Heart right ventricle (tissue), 16 donors: ENCODE results near the gene CHIT1. TPM values are rescaled to one million over a fixed set of nuclear protein-coding genes. Genes with fewer than 3 reads are reported as not detected.

Source experiments
- ATAC-seq, 8 donors: fragments of 200-7000 bp; cut with Tn5 transposase; one replicate each; pipeline ENCODE4 v1.9.1; 2020; ENCODE audit warnings: mild to moderate bottlenecking in 8 of 8, moderate library complexity in 8 of 8, moderate number of reproducible peaks in 1 of 8
- DNase-seq, 2 donors: peaks; one replicate each; pipeline ENCODE4 v3.0.0-alpha.2; 2020
- H3K27ac ChIP-seq, 10 donors: fragments of 200-600 bp; sonication (generic) in 2 of 10; one replicate each; pipeline versions ENCODE4 v1.5.0 to v1.8.0; 2020 to 2022; ENCODE audit warnings: mild to moderate bottlenecking in 3 of 10
- H3K27me3 ChIP-seq, 7 donors: fragments of 200-600 bp; one replicate each; pipeline ENCODE4 v1.8.0; 2021 to 2022; ENCODE audit warnings: mild to moderate bottlenecking in 2 of 7
- H3K36me3 ChIP-seq, 9 donors: fragments of 200-600 bp; sonication (generic) in 1 of 9; one replicate each; pipeline versions ENCODE4 v1.5.0 to v1.8.0; 2020 to 2022; ENCODE audit warnings: mild to moderate bottlenecking in 2 of 9
- H3K4me1 ChIP-seq, 9 donors: fragments of 200-600 bp; sonication (generic) in 1 of 9; one replicate each; pipeline versions ENCODE4 v1.5.0 to v1.8.0; 2020 to 2022; ENCODE audit warnings: mild to moderate bottlenecking in 4 of 9
- H3K4me3 ChIP-seq, 10 donors: fragments of 200-600 bp; sonication (generic) in 2 of 10; one replicate each; pipeline versions ENCODE4 v1.5.0 to v1.8.0; 2020 to 2022; ENCODE audit warnings: mild to moderate bottlenecking in 7 of 10, moderate library complexity in 2 of 10
- H3K9me3 ChIP-seq, 11 donors: fragments of 200-600 bp in 10 of 11; sonication (generic) in 2 of 11; one replicate each; pipeline versions ENCODE4 v1.5.0 to v1.8.0; 2013 to 2022; ENCODE audit warnings: mild to moderate bottlenecking in 2 of 11, control low read depth in 1 of 11, moderate library complexity in 1 of 11
- CTCF ChIP-seq, 9 donors: fragments of 200-600 bp; sonication (generic) in 2 of 9; IDR thresholded peaks; one replicate each; pipeline versions ENCODE4 v1.5.0 to v1.8.0; 2021 to 2022; ENCODE audit warnings: antibody characterized with exemption in 9 of 9, mild to moderate bottlenecking in 5 of 9, moderate library complexity in 1 of 9
- WGBS, 2 donors: extraction: QIAGEN DNeasy Blood & Tissue Kit; methylation state at CpG; one replicate each; pipeline ENCODE4 v1.1.7; 2013; ENCODE audit warnings: inconsistent platforms in 1 of 2; 5-methylcytosine and 5-hydroxymethylcytosine counted together
- intact Hi-C, 10 donors: fragments of 100-400 bp; cut with DNase I; formaldehyde crosslinking; loops; one replicate each; pipeline versions ENCODE4 v1.11.1 to v1.14.2; 2022
- polyA plus RNA-seq, 2 donors: library from polyadenylated mRNA; stranded (reverse); fragments of 200-250 nt; gene quantifications; one replicate each; pipeline ENCODE4 v1.2.3, GENCODE V29; 2013
- total RNA-seq, 10 donors: library from RNA; stranded (reverse); fragmentation: NEBNext Ultra II Directional in 3 of 10; extraction: Animal tissue kit (Norgen Biotek cat#: 25700) in 3 of 10; gene quantifications; one replicate each; pipeline versions ENCODE4 v1.2.1 to v1.2.4, GENCODE V29; 2021 to 2023
- donor health status: Arrhythmogenic right ventricular cardiomyopathy.
- donor health status: ischemic (EF 13 %, LVEDD 7.1; RV severe dilation, severe dysfunction).
- donor health status: healthy with polysubstance abuse.
- donor health status: DM: no; HTN: yes; CAD: no.
- donor health status: DM: no; HTN: no; CAD: no.
- donor health status: ischemic (EF 25% LVEDD 6.9; RV normal size, moderate dysfunction).
- donor health status: ischemic (EF 25% LVEDD 5.7; RV mildly dilated, moderate dysfunction).
- donor health status: healthy.
- donor health status: DM: yes; HTN: yes; CAD: no.
- donor health status: Ischemic cardiomyopathy.
- donor health status: ischemic (EF 35%, LVEDD 5.7; RV mildly dilated, moderate dysfunction).
- donor health status: nonischemic (EF 11% LVEDD 7.7; RV severe dilation, severe dysfunction).
- donor health status: DM: yes; HTN: yes; CAD: no.
- donor health status: PGD.
- donor health status: ischemic (EF 29% LVEDD 5.4; RV normal size, mild dysfunction).
- donor health status: nonischemic (EF 23%, LVEDD 6.1; RV moderate dilation, normal function).

CHIT1 gene
- total and polyA plus RNA-seq, 12 donors = 0.05 to 1.3 (median 0.28) TPM; not detected in 6

GRCh38 chr1:203273869-203274602 lies 44.6 kb upstream of the CHIT1 start:
- no peaks in the 10 kb centered on the region for H3K9me3 ChIP-seq
- peak in 1 of 8 donors; percentile 20 for ATAC-seq
- intact Hi-C loops = loop anchor here in 9 of 10 donors (1.0 to 10.0 kb wide), 15 partner anchors 31 to 421 kb away; partner anchors contain the start of gene BTG2 (in 3 of the 9)
- no peaks in the 10 kb centered on the region for H3K36me3 ChIP-seq
- peak overlapping the region in 8 of 10 donors; percentile 17 to 47 (median 42) for H3K4me3 ChIP-seq
- peak overlapping the region; percentile 52 to 94 (median 76) for H3K27ac ChIP-seq
- peaks cover 21 to 79% (median 71%) of the 10 kb centered on the region in 9 donors for H3K4me1 ChIP-seq
- peak in 1 of 2 donors; percentile 48 for DNase-seq
- H3K27me3 ChIP-seq = no peaks in the 10 kb centered on the region
- no peak for TF ChIP-seq CTCF (IDR thresholded peaks at IDR 0.05)
- WGBS, 2 donors = 87 to 94% methylated on average over 12 of the region's 12 CpGs

DNA sequence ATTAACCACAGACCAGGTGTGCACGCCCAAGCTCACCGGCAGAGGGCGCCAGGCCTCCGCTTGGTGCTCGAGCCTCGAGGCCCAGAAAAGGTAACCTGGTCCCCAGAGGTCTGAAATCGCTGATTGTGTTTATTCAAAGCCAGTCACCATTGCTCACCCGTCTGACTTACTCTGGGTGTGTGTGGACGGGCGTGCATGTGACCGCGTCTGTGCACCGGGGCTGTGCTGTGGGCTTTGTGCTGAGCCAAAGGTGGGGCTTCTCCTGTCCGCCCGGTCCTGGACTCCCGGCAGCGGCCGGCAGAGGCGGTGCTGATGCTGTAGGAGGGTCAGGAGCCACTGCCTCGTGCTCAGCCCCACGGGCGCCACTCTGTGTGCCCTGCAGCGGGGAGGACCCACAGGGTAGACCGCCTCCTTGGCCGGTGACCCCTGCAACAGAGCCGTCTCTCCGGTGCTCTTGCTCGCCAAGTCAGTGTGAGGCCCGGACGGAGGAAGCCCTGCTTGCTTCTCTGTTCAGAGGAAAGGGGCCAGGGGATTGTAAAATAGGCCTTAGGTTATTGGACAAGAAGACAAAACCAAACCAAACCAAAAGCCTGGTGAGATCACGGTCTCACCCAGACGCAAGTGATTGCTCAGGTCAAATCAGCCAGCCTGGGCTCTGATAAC lies 43.9 kb upstream of the CHIT1 start:
- peak; percentile 59 to 82 (median 74) for ATAC-seq
- WGBS, 2 donors = 15 to 20% methylated on average over 32 of the region's 32 CpGs
- DNase-seq = peak; percentile 86 to 88
- Histone ChIP-seq H3K9me3 (no peaks in the 10 kb centered on the region), H3K27ac (peak overlapping the region; percentile 26 to 94 (median 72)), H3K36me3 (no peaks in the 10 kb centered on the region), H3K27me3 (no peaks in the 10 kb centered on the region), H3K4me3 (peak overlapping the region in 8 of 10 donors; percentile 17 to 47 (median 42)), H3K4me1 (peaks cover 18 to 77% (median 66%) of the 10 kb centered on the region in 9 donors)
- intact Hi-C loops = loop anchor here in 9 of 10 donors (1.0 to 10.0 kb wide), 13 partner anchors 32 to 421 kb away; partner anchors contain the start of gene BTG2 (in 3 of the 9)
- TF ChIP-seq CTCF (IDR thresholded peaks at IDR 0.05) = peak; percentile 95 to 99 (median 98)

DNA sequence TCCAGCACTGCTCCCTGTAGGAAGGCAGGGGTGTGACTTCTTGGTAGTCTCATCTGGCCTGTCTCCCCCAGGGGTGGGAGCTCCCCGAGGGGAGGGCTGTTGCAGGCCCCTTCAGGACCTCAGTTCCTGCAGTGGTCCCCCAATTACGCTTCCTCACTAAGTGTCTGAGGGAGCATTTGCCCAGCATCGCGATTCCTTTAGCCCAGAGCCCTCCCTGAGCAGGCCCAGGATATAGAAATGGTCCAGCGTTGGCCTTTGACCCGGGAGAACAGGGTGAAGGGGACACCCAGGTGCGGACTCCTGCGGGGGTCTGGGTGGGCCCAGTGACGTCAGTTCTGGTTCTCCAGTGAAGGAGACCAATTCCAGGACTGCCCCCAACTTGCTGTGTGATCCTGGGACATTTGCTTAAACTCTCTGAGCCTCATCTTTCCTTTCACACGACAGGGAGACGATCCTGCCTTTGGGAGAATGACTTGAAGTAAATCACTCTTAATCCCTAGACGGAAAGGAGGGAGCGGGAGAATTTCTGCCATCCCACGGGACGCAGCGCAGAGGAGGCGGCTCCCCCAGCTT lies 43.2 kb upstream of the CHIT1 start:
- TF ChIP-seq CTCF (IDR thresholded peaks at IDR 0.05) = no peak
- H3K27me3 ChIP-seq = no peaks in the 10 kb centered on the region
- ATAC-seq (no peak), DNase-seq (no peak)
- peak overlapping the region in 7 of 10 donors; percentile 17 to 47 (median 42) for H3K4me3 ChIP-seq
- 26 to 28% methylated on average over 17 of the region's 17 CpGs for WGBS, 2 donors
- peaks cover 17 to 74% (median 62%) of the 10 kb centered on the region in 9 donors for H3K4me1 ChIP-seq
- peak overlapping the region in 7 of 10 donors; percentile 21 to 94 (median 69) for H3K27ac ChIP-seq
- intact Hi-C loops = loop anchor here in 9 of 10 donors (1.0 to 10.0 kb wide), 13 partner anchors 33 to 422 kb away; partner anchors contain the start of gene BTG2 (in 3 of the 9)
- no peaks in the 10 kb centered on the region for H3K36me3 ChIP-seq
- H3K9me3 ChIP-seq = no peaks in the 10 kb centered on the region
